Ascending aorta (tissue), 2 donors: ENCODE results near the gene CCL27. TPM values are rescaled to one million over a fixed set of nuclear protein-coding genes. Genes with fewer than 3 reads are reported as not detected.

Experiments
- DNase-seq, 2 donors: peaks; one replicate each; pipeline ENCODE4 v3.0.0-alpha.2; 2019; ENCODE audit warnings: low spot score in 2 of 2
- H3K27ac ChIP-seq, 2 donors: fragments of 200-600 bp; sonication (generic); one replicate each; pipeline ENCODE4 v1.5.1; 2016 to 2017; ENCODE audit warnings: mild to moderate bottlenecking in 1 of 2
- H3K27me3 ChIP-seq: fragments of 200-600 bp; sonication (generic); one replicate; pipeline ENCODE4 v1.5.1; 2017
- H3K36me3 ChIP-seq, 2 donors: fragments of 200-600 bp; sonication (generic); one replicate each; pipeline ENCODE4 v1.5.1; 2016
- H3K4me1 ChIP-seq, 2 donors: fragments of 200-600 bp; sonication (generic); one replicate each; pipeline ENCODE4 v1.5.1; 2016 to 2017; ENCODE audit warnings: mild to moderate bottlenecking in 1 of 2
- H3K4me3 ChIP-seq, 2 donors: fragments of 200-600 bp; sonication (generic); one replicate each; pipeline ENCODE4 v1.5.1; 2016 to 2017; ENCODE audit warnings: mild to moderate bottlenecking in 1 of 2
- H3K9me3 ChIP-seq, 2 donors: fragments of 200-600 bp; sonication (generic); one replicate each; pipeline ENCODE4 v1.5.1; 2016
- intact Hi-C: fragments of 100-400 bp; cut with DNase I; formaldehyde crosslinking; loops from one replicate; pipeline ENCODE4 v1.15.1; 2023
- total RNA-seq: library from RNA; depleted of rRNA; stranded (reverse); fragments of >200 nt; gene quantifications from one replicate; pipeline ENCODE4 v1.1.0, GENCODE V29; 2016
- TF ChIP-seq, protein P1 (sequence below), 3 experiments: fragments of 200-600 bp in 2 of 3; fragments of 450-650 bp in 1 of 3; sonication (generic) in 2 of 3; IDR thresholded peaks; one replicate each; pipeline ENCODE4 v1.5.1; 2016 to 2019; ENCODE audit warnings: antibody characterized with exemption in 3 of 3, mild to moderate bottlenecking in 1 of 3, moderate library complexity in 1 of 3

The CCL27 gene
- total RNA-seq, 1 donor from 2014 or later: 9.3 TPM

DNA sequence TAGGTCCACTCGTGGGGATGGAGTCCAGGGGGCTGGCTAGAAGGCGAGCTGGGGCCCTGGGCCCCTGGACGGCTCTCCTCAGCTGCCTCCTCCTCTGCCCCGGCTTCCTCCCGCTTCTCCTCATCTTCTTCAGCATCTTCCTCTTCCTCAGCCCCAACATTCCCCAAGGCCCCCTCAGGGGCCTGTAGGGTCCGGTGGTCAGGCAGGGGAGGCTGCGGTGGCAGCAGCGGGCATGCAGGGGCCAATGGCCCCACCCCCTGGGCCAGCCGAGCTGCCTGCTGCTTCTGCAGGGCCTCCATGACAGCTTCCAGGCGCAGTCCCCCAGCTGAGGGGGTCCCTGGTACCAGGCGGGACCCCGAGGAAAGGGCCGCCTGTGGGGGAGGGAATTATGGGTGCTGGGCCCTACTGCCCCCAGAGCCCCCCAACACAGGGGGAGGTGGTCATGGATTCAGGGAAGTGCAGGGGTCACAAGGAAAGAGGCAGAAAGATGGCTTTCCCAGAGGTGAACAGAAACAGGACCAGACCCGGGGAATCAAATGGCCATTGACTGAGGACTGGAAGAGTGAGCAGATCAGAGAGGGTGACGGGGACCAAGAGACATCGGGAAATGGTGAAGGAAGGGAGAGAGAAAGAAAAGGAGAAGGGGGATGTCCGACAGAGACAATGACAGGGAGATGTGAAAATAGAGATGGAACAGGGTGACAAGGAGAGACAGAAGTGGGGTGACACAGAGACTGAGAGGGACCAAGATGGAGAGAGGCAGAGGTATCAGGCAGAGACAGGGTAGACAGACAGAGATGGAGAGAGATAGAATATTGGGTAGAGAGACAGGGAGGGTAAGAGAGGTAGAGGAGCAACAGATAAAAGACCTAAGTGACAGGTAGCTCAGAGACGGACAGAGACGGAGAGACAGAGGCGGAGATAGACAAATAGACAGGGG lies 34.5 kb downstream of the CCL27 start:
- Histone ChIP-seq H3K9me3 (no peaks in the 10 kb centered on the region), H3K4me1 (peaks cover 9% of the 10 kb centered on the region in 2 donors), H3K36me3 (no peaks in the 10 kb centered on the region), H3K27ac (no peak overlapping the region), H3K27me3 (peaks cover 12% of the 10 kb centered on the region), H3K4me3 (peak overlapping the region; percentile 48 to 66)
- intact Hi-C loops: no loop called here
- DNase-seq: no peak
- TF ChIP-seq, protein P1, sequence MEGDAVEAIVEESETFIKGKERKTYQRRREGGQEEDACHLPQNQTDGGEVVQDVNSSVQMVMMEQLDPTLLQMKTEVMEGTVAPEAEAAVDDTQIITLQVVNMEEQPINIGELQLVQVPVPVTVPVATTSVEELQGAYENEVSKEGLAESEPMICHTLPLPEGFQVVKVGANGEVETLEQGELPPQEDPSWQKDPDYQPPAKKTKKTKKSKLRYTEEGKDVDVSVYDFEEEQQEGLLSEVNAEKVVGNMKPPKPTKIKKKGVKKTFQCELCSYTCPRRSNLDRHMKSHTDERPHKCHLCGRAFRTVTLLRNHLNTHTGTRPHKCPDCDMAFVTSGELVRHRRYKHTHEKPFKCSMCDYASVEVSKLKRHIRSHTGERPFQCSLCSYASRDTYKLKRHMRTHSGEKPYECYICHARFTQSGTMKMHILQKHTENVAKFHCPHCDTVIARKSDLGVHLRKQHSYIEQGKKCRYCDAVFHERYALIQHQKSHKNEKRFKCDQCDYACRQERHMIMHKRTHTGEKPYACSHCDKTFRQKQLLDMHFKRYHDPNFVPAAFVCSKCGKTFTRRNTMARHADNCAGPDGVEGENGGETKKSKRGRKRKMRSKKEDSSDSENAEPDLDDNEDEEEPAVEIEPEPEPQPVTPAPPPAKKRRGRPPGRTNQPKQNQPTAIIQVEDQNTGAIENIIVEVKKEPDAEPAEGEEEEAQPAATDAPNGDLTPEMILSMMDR (IDR thresholded peaks at IDR 0.05): no peak

DNA sequence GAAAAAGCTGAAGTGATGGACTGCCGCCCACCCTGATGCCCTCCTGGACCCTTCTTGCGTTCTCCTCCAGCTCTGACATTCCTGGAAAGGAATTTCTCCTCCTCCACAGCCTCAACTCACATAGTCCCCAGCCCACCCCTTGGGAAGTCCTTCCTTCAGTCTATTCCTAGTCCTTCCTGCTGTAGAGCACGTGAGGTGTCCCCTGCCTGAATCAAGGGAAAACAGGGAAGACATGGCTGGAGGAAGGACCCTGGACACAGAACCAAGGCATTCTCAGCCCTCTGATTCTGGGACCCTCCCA lies 37.3 kb downstream of the CCL27 start:
- Histone ChIP-seq H3K9me3 (no peaks in the 10 kb centered on the region), H3K36me3 (no peaks in the 10 kb centered on the region), H3K4me1 (peaks cover 9 to 13% of the 10 kb centered on the region in 2 donors), H3K27ac (no peak overlapping the region), H3K4me3 (no peak overlapping the region), H3K27me3 (peaks cover 12% of the 10 kb centered on the region)
- intact Hi-C loops: no loop called here
- DNase-seq: no peak
- TF ChIP-seq, protein P1 (IDR thresholded peaks at IDR 0.05): no peak

DNA sequence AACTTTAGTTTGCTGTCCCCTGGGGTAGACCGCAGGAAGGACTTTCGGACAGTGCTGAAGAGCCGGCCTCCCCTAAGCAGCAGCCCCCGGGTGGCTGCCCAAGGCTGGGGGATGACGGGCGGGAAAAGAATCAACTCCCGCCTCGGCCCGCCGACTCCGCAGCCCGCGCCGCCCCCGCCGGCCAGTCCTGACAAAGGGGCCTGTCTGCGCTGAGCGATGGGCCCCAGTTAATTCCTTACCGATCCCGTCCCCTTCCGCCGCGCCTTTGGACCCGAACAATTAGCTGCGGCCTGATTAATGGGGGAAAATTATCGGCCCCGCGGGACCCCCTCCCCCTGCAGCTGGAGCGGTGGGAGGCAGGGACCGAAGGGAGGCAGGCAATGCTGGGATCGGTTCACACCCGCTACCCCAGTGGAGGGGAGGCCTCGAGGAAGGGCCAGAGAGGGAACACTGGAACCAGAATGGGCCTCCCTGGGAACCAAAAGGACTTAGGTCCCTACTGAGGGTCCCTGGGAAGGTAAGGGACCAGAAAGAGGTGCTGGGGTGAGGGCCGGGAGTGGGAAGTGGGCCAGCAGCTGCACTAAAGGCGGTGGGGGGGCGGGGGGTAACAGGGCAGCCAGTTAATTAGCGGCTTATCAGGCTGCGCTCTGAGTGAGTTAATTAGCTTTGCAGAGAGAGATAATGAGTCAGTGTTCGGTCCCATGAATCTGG lies 37.8 kb downstream of the CCL27 start:
- Histone ChIP-seq H3K36me3 (no peaks in the 10 kb centered on the region), H3K4me3 (no peak overlapping the region), H3K4me1 (peaks cover 9 to 16% of the 10 kb centered on the region in 2 donors), H3K9me3 (no peaks in the 10 kb centered on the region), H3K27me3 (peaks cover 12% of the 10 kb centered on the region), H3K27ac (no peak overlapping the region)
- DNase-seq: no peak
- TF ChIP-seq, protein P1 (IDR thresholded peaks at IDR 0.05): no peak
- intact Hi-C loops: no loop called here

DNA sequence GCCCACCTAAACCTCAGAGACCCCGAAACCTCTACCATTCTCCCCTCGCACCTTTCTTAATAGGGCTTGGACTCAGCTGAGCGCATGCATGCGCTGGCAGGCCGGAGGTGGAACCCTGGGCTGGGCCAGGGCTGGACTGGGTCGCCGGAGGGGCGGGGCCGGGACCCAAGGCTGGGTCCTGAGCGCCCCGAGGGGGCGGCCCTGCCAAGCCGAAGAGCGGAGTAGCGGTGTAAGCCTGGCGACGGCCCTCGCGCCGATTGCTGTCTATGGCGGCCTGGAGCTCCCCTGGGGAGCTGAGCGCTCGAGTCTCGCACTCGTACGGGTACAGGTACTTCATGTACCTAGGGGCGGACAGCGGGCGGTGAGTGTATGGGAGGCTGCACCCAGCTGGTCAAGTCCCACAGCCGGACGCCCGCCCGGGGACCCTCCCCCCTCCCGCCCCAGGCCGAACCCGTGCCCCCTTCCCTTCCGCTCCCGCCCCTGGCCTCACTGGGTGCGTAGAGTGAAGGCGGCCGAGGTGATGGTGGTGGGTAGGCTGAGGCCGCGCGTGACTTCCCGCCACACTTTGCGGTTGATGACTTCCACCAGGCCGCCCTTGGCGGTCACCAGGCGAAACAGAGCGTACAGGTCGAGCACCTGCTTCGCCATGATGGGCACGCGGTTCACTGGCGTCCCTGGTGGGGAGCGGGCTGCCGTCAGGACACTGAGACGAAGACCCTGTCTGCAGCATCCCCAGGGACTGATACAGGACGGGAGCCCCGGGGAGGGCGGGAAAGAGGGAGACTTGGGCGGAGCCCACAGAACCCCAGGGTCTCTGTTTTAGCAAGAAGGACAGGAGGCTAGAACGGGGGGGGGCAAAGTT lies 38.9 kb downstream of the CCL27 start:
- H3K36me3 ChIP-seq: no peaks in the 10 kb centered on the region
- TF ChIP-seq, protein P1 (IDR thresholded peaks at IDR 0.05): no peak
- DNase-seq: no peak
- H3K27me3 ChIP-seq: peaks cover 11% of the 10 kb centered on the region
- intact Hi-C loops: no loop called here
- no peaks in the 10 kb centered on the region for H3K9me3 ChIP-seq
- H3K27ac ChIP-seq: no peak overlapping the region
- H3K4me1 ChIP-seq: peaks cover 3 to 18% of the 10 kb centered on the region in 2 donors
- no peak overlapping the region for H3K4me3 ChIP-seq
